ENCODE results near the gene LILRB2.

- no peak for TF ChIP-seq POLR2A (IDR thresholded peaks at IDR 0.05; ENCODE audit: low read depth, low read length)
- TF ChIP-seq TAF1 (IDR thresholded peaks at IDR 0.05; ENCODE audit: borderline replicate concordance, low read depth, low read length) = no peak
- TF ChIP-seq POLR2AphosphoS5 (IDR thresholded peaks at IDR 0.05; ENCODE audit: low read depth, low read length) = no peak
Measured at GRCh38 chr19:54229146-54229545, 51.8 kb downstream of the LILRB2 start.
